Measurements from ENCODE around the gene RRBP1. TPM values are rescaled to one million over a fixed set of nuclear protein-coding genes. Genes with fewer than 3 reads are reported as not detected.

Gene RRBP1
- total RNA-seq, 2 donors from 2014 or later: 313 to 511 TPM

DNA sequence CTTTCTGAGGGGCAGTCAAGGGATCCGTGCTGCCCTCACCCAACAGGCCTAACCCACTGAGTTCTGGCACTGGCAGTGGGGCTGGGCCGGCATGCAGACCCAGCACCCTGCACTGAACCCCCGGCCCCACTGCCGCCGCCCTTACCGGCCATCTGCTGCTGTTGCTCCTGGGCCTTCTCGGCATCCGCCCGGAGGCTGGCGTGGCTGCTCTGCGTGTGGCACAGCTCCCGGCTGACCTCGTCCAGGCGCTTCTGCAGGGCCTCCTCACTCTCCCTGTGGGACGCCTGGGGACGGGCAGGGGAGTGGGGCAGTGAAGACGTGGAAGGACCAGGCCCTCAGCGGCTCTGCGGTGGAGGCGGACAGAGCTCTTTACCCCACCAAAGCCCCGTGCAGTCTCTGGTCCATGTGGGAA is 52.4 kb downstream of the RRBP1 start:
- Histone ChIP-seq H3K4me3 (no peak overlapping the region), H3K27me3 (no peaks in the 10 kb centered on the region), H3K4me1 (peaks cover 39% of the 10 kb centered on the region), H3K9me3 (no peaks in the 10 kb centered on the region), H3K27ac (peak overlapping the region; percentile 30 to 79 (median 33)), H3K36me3 (replicated peaks in 1 of 2; ENCODE audit: insufficient read depth in 1 of 2, low read depth in 2 of 2) (peaks cover 29 to 36% of the 10 kb centered on the region in 2 donors)
- no peak for DNase-seq
- intact Hi-C loops (cut with DNase I): no loop called here
- 58 to 78% methylated on average over 8 to 21 of the region's 21 CpGs for WGBS, 2 donors
- no peak for TF ChIP-seq POLR2A (IDR thresholded peaks at IDR 0.05)
- TF ChIP-seq, protein P1, sequence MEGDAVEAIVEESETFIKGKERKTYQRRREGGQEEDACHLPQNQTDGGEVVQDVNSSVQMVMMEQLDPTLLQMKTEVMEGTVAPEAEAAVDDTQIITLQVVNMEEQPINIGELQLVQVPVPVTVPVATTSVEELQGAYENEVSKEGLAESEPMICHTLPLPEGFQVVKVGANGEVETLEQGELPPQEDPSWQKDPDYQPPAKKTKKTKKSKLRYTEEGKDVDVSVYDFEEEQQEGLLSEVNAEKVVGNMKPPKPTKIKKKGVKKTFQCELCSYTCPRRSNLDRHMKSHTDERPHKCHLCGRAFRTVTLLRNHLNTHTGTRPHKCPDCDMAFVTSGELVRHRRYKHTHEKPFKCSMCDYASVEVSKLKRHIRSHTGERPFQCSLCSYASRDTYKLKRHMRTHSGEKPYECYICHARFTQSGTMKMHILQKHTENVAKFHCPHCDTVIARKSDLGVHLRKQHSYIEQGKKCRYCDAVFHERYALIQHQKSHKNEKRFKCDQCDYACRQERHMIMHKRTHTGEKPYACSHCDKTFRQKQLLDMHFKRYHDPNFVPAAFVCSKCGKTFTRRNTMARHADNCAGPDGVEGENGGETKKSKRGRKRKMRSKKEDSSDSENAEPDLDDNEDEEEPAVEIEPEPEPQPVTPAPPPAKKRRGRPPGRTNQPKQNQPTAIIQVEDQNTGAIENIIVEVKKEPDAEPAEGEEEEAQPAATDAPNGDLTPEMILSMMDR (IDR thresholded peaks at IDR 0.05): no peak
- no peak for ATAC-seq

DNA sequence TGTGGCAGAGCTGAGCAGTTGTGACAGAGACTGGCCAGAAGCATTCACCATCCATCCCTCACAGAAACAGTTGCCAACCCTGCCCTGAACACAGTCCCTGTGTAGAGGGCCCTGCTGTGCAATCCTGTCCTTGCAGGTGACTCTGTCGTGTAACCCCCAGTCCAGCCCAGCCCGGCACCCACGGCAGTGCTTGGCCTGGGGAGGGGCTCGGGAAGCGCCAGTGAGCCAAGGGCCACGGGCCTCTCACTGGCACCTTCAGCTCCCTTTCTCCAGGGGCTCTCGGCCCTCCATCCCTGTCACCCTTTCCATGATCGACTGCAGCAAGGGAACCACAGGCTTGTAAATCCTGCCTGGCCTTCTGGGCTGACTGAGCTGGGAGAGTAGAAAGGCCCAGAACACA is 53.0 kb downstream of the RRBP1 start:
- Histone ChIP-seq H3K27ac (peak overlapping the region in 3 of 4 donors; percentile 34 to 79 (median 58)), H3K9me3 (no peaks in the 10 kb centered on the region), H3K27me3 (no peaks in the 10 kb centered on the region), H3K4me1 (peaks cover 39% of the 10 kb centered on the region), H3K36me3 (replicated peaks in 1 of 2; ENCODE audit: insufficient read depth in 1 of 2, low read depth in 2 of 2) (peaks cover 29 to 35% of the 10 kb centered on the region in 2 donors), H3K4me3 (no peak overlapping the region)
- DNase-seq (no peak), ATAC-seq (no peak)
- intact Hi-C loops (cut with DNase I): no loop called here
- WGBS, 2 donors: 62 to 92% methylated on average over 2 to 8 of the region's 8 CpGs
- TF ChIP-seq POLR2A (IDR thresholded peaks at IDR 0.05): no peak
- TF ChIP-seq, protein P1 (IDR thresholded peaks at IDR 0.05): no peak

DNA sequence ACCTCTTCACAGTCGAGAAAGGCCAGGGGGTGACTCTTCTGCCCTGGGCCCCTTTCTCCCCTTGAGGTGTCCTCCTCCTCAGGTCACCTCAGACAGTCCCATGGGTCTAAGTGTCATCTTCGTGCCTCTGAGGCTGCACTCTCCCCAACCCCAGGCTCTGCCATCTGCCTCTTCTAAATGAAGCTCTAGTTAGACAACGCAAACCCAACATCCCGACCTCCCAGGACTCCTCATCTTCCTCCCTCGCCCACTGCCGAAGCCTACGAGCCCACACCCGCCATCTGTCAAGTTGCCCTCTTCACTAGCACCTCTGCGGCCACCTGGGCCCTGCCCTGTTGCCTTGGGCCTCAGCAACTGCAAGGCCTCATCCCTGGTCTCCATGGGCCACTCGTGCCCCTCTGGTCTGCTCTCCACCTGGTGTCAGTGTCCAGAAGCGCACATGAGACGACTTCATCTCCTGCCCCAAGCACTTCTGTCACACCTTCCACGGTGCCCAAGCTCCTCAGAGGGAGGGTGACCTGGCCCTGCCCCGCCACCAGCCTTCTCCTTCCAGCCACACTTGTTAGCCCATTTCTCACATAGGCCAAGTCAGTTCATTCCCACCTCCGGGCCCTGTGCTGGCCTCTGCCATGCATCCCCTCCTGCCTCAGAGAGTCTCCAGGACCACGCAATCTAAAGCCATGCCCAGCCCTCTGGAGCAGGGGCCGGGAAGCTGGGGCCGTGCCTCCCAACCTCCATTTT is 53.8 kb downstream of the RRBP1 start:
- ATAC-seq (no peak), DNase-seq (no peak)
- 70 to 71% methylated on average over 18 of the region's 18 CpGs for WGBS, 2 donors
- H3K4me3 ChIP-seq: no peak overlapping the region
- peaks cover 29 to 32% of the 10 kb centered on the region in 2 donors for H3K36me3 ChIP-seq (replicated peaks in 1 of 2; ENCODE audit: insufficient read depth in 1 of 2, low read depth in 2 of 2)
- intact Hi-C loops (cut with DNase I): no loop called here
- H3K27ac ChIP-seq: peak overlapping the region; percentile 49 to 79 (median 57)
- no peak for TF ChIP-seq POLR2A (IDR thresholded peaks at IDR 0.05)
- TF ChIP-seq, protein P1 (IDR thresholded peaks at IDR 0.05): no peak
- H3K4me1 ChIP-seq: peaks cover 39% of the 10 kb centered on the region
- no peaks in the 10 kb centered on the region for H3K27me3 ChIP-seq
- H3K9me3 ChIP-seq: no peaks in the 10 kb centered on the region

DNA sequence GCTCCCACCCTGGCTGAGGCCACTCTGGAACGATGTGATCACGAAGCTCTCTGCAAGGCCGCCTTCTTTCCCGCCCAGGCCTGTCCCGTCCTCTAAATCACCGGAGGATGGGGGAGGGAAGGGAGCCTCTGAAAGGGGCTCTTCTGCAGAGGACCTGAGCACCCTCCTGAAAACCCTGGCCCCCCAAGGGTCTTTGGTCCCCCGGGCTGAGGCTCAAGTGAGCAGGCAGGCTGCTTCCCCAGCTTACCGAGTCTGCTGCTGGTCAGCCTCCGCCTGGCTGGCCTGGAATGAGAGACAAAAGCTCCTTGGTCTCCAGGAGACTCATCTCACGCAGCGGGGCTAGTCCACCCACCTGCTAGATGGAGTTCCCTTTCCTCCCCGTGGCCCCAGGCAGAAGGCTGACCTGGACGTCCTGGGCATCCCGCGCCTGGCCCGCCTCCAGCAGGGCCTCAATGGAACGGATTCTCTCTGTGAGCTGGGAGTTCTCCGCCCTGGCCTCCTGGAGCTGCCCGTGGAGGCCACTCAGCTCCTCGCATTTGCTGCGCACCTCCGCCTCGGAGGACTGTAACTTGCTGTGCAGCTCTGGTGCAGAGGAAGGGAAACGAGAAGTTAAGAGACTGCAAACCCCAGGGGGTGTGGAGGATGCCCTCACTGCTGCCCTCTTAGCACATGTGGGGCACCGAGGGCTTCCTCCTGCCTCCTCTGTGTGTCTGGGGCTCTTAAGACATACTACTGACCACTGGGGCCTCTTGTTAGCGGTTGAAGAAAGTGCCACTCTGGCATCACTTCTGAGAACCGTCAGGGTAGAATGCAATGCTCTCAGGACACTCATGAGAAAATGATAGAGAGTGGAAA is 54.7 kb downstream of the RRBP1 start:
- TF ChIP-seq, protein P1 (IDR thresholded peaks at IDR 0.05): no peak
- no peak for TF ChIP-seq POLR2A (IDR thresholded peaks at IDR 0.05)
- peaks cover 27 to 32% of the 10 kb centered on the region in 2 donors for H3K36me3 ChIP-seq (replicated peaks in 1 of 2; ENCODE audit: insufficient read depth in 1 of 2, low read depth in 2 of 2)
- no peak for DNase-seq

More for the DNA sequence above, 54.7 kb downstream of the RRBP1 start:
- Histone ChIP-seq H3K27ac (peak overlapping the region; percentile 49 to 79 (median 67)), H3K27me3 (no peaks in the 10 kb centered on the region), H3K4me1 (peaks cover 39% of the 10 kb centered on the region), H3K4me3 (no peak overlapping the region), H3K9me3 (no peaks in the 10 kb centered on the region)
- 60 to 62% methylated on average over 6 to 27 of the region's 27 CpGs for WGBS, 2 donors
- intact Hi-C loops (cut with DNase I): no loop called here
- no peak for ATAC-seq

Measured in body of pancreas (tissue), 4 donors.